Hippocampal formation (tissue), 2 donors: Measurements from ENCODE around the gene ZC3H10.

Experiments used
- DNase-seq, 2 donors: peaks; one replicate each; lab custom pipeline; 2025; lab: John Stamatoyannopoulos, UW

Gene ZC3H10

GRCh38 chr12:56127888-56128669 lies 10.0 kb downstream of the ZC3H10 start, which contains the start of gene ESYT1:
Gene ESYT1 (plus strand): TSS chr12:56128267. CDS start chr12:56128320, 53 bp downstream.
- DNase-seq, result peak; percentile 93 to 97

- DNase-seq, result no peak
Measured at GRCh38 chr12:56128670-56129205, 10.7 kb downstream of the ZC3H10 start.

- DNase-seq, result peak in 1 of 2 donors; percentile 16
Measured at GRCh38 chr12:56129206-56129941, 11.3 kb downstream of the ZC3H10 start.

GRCh38 chr12:56129942-56130495 lies 12.0 kb downstream of the ZC3H10 start:
- DNase-seq, result no peak

- DNase-seq, result no peak
Measured at GRCh38 chr12:56130876-56131275, 12.8 kb downstream of the ZC3H10 start.

GRCh38 chr12:56134897-56135296 lies 16.8 kb downstream of the ZC3H10 start:
- no peak for DNase-seq

GRCh38 chr12:56137853-56138571 lies 19.9 kb downstream of the ZC3H10 start:
- no peak for DNase-seq

GRCh38 chr12:56141946-56142784 lies 24.1 kb downstream of the ZC3H10 start:
- no peak for DNase-seq

- no peak for DNase-seq
Measured at GRCh38 chr12:56143217-56143616, 25.2 kb downstream of the ZC3H10 start.

GRCh38 chr12:56143870-56144269 lies 25.8 kb downstream of the ZC3H10 start:
- DNase-seq, result no peak

GRCh38 chr12:56145217-56145616 lies 27.2 kb downstream of the ZC3H10 start:
- no peak for DNase-seq

- DNase-seq, result no peak
Measured at GRCh38 chr12:56146492-56147460, 28.7 kb downstream of the ZC3H10 start.

- no peak for DNase-seq
Measured at GRCh38 chr12:56150563-56150962, 32.5 kb downstream of the ZC3H10 start.

- no peak for DNase-seq
Measured at GRCh38 chr12:56151672-56152131, 33.6 kb downstream of the ZC3H10 start.

- peak; percentile 79 to 81 for DNase-seq
Measured at GRCh38 chr12:56152132-56152755, 34.2 kb downstream of the ZC3H10 start, which contains the start of gene MYL6B. Gene MYL6B (plus strand): TSS chr12:56152587. CDS start chr12:56153919, 1,332 bp downstream.

GRCh38 chr12:56152756-56153677 lies 35.0 kb downstream of the ZC3H10 start:
- no peak for DNase-seq

GRCh38 chr12:56153678-56154065 lies 35.6 kb downstream of the ZC3H10 start:
- no peak for DNase-seq

GRCh38 chr12:56154246-56154771 lies 36.2 kb downstream of the ZC3H10 start:
- no peak for DNase-seq
